NCI-H460 (cell line): ENCODE results near the gene GRIK1. TPM values are rescaled to one million over a fixed set of nuclear protein-coding genes. Genes with fewer than 3 reads are reported as not detected.

Source experiments
- DNase-seq: peaks from one replicate; pipeline ENCODE4 v3.0.0-alpha.2; 2016; ENCODE audit warnings: low read depth; ENCODE audit errors: extremely low read depth
- total RNA-seq: library from RNA; depleted of rRNA; stranded (reverse); fragments of >200 nt; shearing (Covaris generic); gene quantifications from 2 replicates; pipeline ENCODE4 v1.2.3, GENCODE V29; 2014

GRIK1 gene
- total RNA-seq, 1 experiment from 2014 or later = not detected

GRCh38 chr21:29650523-29651022, 289.2 kb downstream of the GRIK1 start:
- no peak for DNase-seq

GRCh38 chr21:29649406-29649814, 290.4 kb downstream of the GRIK1 start:
- DNase-seq = no peak

GRCh38 chr21:29648710-29649240, 291.0 kb downstream of the GRIK1 start:
- no peak for DNase-seq

GRCh38 chr21:29647353-29647781, 292.4 kb downstream of the GRIK1 start:
- DNase-seq = peak; percentile 34

- no peak for DNase-seq
Observed at GRCh38 chr21:29645666-29646553, 293.9 kb downstream of the GRIK1 start.

GRCh38 chr21:29643289-29643688, 296.5 kb downstream of the GRIK1 start:
- DNase-seq = no peak

- DNase-seq = no peak
Observed at GRCh38 chr21:29642551-29643245, 297.1 kb downstream of the GRIK1 start.

- DNase-seq = no peak
Observed at GRCh38 chr21:29641635-29642550, 297.9 kb downstream of the GRIK1 start.

- DNase-seq = no peak
Observed at GRCh38 chr21:29641001-29641634, 298.7 kb downstream of the GRIK1 start.

GRCh38 chr21:29640080-29640508, 299.7 kb downstream of the GRIK1 start:
- DNase-seq = no peak

GRCh38 chr21:29639366-29640079, 300.3 kb downstream of the GRIK1 start:
- no peak for DNase-seq

- DNase-seq = no peak
Observed at GRCh38 chr21:29638761-29639327, 301.0 kb downstream of the GRIK1 start.

- DNase-seq = no peak
Observed at GRCh38 chr21:29638138-29638537, 301.7 kb downstream of the GRIK1 start.

- DNase-seq = no peak
Observed at GRCh38 chr21:29637553-29637952, 302.2 kb downstream of the GRIK1 start.

- DNase-seq = no peak
Observed at GRCh38 chr21:29637134-29637533, 302.7 kb downstream of the GRIK1 start.

GRCh38 chr21:29634418-29634817, 305.4 kb downstream of the GRIK1 start:
- DNase-seq = no peak

- DNase-seq = no peak
Observed at GRCh38 chr21:29633756-29634155, 306.0 kb downstream of the GRIK1 start.

- DNase-seq = no peak
Observed at GRCh38 chr21:29630441-29630840, 309.4 kb downstream of the GRIK1 start.

- DNase-seq = no peak
Observed at GRCh38 chr21:29627905-29628304, 311.9 kb downstream of the GRIK1 start.
